HG03558 (cell line): ENCODE results near the gene IFTAP.

Source experiments
- ATAC-seq: cut with Tn5 transposase; IDR thresholded peaks from one replicate; pipeline ENCODE4 v1.9.1; 2021; ENCODE audit warnings: moderate number of reproducible peaks; ENCODE audit not compliant: unreplicated experiment; ENCODE audit errors: extremely low read depth

Gene IFTAP

GRCh38 chr11:36591433-36591832, 2.9 kb upstream of the IFTAP start:
- no peak for ATAC-seq

GRCh38 chr11:36596880-36597279, 2.6 kb downstream of the IFTAP start:
- no peak for ATAC-seq

GRCh38 chr11:36598051-36598450, 3.7 kb downstream of the IFTAP start, which contains the start of gene RAG2:
TSS of gene RAG2 (minus strand) at chr11:36598236. CDS start at chr11:36594168, 4,068 bp downstream.
- no peak for ATAC-seq

GRCh38 chr11:36600180-36600579, 5.9 kb downstream of the IFTAP start:
- ATAC-seq = no peak

- ATAC-seq = no peak
These were observed 6.9 kb downstream of the IFTAP start for GRCh38 chr11:36601155-36601554.

GRCh38 chr11:36602135-36602534, 7.8 kb downstream of the IFTAP start:
- no peak for ATAC-seq

- no peak for ATAC-seq
These were observed 11.2 kb downstream of the IFTAP start for GRCh38 chr11:36605221-36606216.

GRCh38 chr11:36608491-36609199, 14.3 kb downstream of the IFTAP start:
- no peak for ATAC-seq

GRCh38 chr11:36609383-36609782, 15.1 kb downstream of the IFTAP start:
- ATAC-seq = no peak

- ATAC-seq = no peak
These were observed 21.5 kb downstream of the IFTAP start for GRCh38 chr11:36615826-36616225.

GRCh38 chr11:36617543-36618362, 23.5 kb downstream of the IFTAP start:
- no peak for ATAC-seq

- no peak for ATAC-seq
These were observed 24.2 kb downstream of the IFTAP start for GRCh38 chr11:36618363-36619047.

- ATAC-seq = no peak
These were observed 25.2 kb downstream of the IFTAP start for GRCh38 chr11:36619502-36619901.

- ATAC-seq = no peak
These were observed 25.9 kb downstream of the IFTAP start for GRCh38 chr11:36620246-36620645.

- peak; percentile 63 for ATAC-seq
These were observed 28.3 kb downstream of the IFTAP start for GRCh38 chr11:36622431-36623136.

GRCh38 chr11:36623494-36623893, 29.2 kb downstream of the IFTAP start:
- ATAC-seq = no peak

- ATAC-seq = no peak
These were observed 32.7 kb downstream of the IFTAP start for GRCh38 chr11:36627006-36627405.

- no peak for ATAC-seq
These were observed 33.2 kb downstream of the IFTAP start for GRCh38 chr11:36627471-36627870.

GRCh38 chr11:36628141-36628540, 33.8 kb downstream of the IFTAP start:
- ATAC-seq = no peak
